HG02852 (cell line): ENCODE measurements around the gene INHA.
A peak's percentile ranks its signal among the peaks of the same experiment; 100 is the strongest.

Experiments used
- ATAC-seq: cut with Tn5 transposase; IDR thresholded peaks from one replicate; pipeline ENCODE4 v1.9.1; 2021; ENCODE audit warnings: mild to moderate bottlenecking, moderate library complexity; ENCODE audit not compliant: unreplicated experiment

Gene INHA

DNA sequence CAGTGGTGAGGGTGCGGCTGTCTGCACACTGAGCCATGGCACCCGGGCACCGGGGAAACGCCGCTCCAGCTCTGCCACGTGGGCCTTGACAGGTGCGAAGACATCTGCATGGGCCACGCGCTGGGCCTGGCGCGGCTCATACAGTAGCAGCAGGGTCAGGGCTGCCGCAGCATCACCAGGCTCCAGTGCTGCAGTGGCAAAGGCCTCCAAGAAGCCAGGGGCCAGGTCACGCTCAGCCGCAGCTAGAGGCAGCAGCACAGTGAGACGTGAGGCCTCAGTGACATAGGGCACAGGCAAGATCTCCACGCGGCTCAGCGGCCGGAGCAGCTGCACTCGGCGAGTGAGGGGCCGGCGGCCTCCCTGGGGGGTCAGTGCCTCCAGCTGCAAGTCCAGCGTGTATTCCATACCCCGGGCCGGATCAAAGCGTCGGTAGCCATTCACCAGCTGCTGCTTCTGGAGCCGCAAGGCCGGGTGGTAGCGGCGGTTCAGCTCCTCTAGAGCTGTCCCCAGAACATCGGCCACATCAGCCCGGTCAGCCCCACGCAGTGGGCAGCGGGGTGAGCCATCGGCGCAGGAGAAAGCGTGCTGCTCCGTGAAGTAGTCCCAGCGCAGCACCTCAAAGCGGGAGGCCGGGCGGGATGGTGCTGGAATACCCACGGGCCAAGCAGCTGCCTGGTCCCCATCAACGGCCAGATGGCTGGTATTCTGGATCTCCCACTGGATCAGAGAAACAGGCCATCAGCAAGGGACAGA, 32.0 kb upstream of the INHA start:
- ATAC-seq = no peak

DNA sequence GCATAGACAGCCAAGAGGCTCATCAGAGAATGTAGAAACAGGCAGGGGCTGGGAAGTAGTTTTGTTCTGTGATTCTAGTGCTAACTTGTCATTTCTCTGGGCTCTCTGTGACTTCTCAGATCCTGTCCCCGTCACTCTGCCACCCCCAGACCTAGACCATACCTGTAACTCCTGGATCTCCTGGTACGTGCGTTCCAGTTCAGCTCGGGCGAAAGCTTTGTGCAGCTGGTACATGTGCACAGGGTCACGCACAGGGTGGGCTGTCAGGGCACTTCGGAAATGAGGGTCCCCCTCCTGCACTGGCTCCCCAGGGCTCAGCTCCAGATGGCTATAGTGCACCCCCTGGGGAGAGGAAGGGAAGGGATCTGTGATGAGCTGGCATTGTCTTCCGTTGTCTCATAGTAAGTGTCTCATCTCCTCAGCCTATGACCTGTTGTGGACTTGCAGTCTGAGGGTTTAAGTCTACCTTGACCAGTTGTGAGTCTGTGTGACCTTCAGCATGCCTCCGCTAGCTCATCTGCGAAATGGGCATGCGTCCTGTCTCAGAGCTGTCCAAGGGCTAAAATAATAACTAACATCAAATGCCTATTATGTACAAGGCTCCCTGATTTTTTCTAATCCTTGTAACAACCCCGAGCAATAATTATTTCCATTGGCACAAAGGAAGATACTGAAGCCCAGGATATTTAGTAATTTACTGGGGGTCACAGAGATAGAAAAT, 31.2 kb upstream of the INHA start:
- ATAC-seq = no peak

DNA sequence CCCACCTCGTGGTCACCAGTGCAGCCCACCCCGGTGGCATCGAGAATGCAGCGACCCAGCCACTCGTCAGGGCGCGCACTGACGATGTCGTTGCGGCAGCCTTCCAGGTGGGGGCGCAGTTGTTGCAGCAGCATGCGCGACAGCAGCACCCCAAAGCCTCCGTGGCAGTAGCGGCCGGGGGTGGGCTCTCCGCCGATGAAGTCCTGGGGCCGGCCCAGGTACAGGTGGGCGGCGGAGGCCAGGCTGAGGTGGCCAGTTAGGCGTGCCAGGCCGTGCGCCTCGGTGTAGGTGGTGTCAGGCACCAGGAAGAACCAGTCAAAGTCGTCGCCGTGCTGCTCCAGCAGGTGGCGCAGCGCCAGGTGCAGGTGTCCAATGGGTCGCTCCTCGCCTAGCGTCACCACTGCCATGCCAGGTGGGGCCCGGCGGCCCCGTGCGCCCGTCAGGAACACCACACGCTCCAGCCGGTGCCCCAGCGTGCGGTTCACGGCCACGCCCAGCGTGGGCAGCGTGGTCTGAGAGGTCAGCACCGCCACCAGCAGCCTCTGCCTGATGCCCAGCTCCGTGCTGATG, 30.4 kb upstream of the INHA start:
- peak; percentile 44 for ATAC-seq

DNA sequence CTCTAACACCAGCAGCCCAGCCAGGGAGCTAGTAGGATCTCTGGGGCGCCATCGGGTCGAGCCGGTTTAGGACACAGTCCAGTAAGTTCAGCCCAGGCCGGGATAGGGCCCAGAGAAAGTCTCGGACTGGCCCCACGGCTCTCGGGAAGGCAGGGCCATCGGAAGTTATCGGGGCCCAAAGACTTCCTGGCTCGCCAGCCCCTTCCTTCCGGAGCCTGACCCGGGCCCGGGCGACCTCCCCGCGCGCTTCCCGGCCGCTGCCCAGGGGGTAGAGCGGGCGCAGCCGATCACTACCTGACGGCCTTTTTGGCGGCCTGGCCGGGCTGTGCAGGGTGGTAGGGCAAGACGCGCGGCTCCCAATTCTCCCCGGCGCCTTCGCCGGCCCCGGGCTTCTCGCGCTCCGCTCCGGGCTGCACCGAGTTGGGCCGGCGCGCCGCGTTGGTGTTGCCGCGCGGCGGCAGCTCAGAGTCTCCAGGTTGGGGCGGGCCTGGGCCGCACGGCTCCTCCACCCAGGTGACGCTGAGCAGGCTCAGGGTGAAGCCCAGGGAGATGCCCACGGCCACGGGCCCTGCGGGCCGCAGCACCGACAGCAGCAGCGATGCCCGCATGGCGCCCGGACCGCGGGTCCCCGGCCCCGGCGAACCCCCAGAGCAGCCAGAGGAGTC, 29.0 kb upstream of the INHA start:
- peak; percentile 34 for ATAC-seq

DNA sequence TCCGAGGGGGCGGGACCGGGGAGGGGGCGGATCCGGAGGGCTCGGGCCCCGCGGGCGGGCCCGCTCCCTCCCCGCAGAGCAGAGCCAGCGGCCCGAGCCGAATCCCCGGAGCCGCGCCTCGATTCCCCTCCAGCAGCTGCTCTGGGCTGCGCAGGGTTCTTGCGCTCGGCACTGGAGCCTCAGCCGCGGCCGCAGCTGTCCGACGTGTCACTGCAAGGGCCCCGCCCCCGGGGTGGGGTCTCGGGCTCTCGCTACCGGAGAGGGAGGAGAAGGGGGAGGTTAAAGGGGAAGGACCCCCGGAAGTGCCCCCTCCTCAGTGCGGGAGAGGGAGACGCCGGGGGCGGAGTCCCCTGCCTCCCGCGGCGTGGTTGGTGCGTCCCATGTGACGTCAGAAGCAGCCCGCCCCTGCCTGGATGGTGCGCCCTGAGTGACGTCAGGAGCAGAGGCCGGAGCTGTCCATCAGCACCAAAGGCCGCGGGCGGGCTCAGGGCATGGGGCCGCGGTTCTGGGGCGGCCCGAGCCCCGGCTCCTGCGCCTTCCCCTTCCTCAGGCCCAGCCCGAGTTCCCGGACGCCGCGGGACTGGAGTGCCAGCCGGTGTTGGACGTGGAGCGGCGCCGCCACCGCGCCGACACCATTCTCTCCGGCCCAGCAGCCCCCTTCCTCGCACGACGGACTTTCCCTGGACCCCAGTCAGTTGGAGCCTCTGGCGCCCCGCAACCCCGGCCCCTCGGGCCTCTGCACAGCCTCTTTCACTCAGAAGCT, 28.3 kb upstream of the INHA start, which contains the start of the genes CHPF and TMEM198:
TSS of gene CHPF (minus strand) at position 214 of the 763 bp plus-strand sequence. CDS start 271 bp downstream, outside the sequence.
TSS of gene TMEM198 (plus strand) at position 433 of the 763 bp plus-strand sequence. CDS start 700 bp downstream, outside the sequence.
- peak; percentile 71 for ATAC-seq

DNA sequence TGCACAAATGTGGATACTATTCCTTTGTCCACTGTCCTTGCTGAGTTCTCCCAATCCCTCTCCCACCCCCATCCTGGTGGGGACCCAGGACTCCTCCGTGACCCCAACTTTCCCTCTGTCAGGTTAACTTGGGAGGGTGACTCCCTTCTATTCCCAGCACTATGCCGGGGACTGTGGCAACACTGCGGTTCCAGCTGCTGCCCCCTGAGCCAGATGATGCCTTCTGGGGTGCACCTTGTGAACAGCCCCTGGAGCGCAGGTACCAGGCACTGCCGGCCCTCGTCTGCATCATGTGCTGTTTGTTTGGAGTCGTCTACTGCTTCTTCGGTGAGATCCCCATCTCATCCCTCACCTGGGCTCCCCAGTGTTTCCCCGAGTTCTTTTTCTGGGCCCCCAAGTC, 27.5 kb upstream of the INHA start:
- ATAC-seq = no peak

DNA sequence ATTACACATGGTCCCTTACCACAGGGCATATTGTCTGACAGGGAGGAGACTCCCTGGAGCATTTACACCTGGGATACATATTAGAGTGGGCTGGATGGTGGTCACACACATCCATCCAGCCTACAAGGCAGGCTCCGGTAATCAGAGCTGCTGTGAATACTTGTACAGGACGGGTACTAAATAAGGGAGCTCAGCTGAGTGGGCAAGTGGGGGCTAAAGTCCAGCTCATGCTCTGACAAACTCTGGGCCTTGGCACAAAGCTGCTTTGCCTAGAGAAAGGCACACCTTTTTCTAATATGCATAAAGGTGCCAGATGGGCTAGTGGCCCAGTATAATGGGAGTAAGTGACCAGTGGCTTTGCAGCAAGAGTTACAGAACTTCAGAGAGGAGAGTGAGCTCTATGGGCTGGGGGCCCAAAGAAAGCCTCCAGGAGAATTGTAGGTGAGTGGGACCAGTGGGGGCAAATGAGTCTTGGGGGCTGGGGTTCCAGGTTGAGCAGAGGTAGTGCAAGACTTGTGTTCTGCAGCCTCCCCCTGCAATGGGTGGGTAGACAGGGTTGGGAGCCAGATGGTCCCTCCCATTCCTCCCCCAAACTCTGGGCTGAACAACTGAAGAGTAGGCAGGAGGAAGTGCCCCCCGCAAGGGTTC, 26.7 kb upstream of the INHA start:
- ATAC-seq = no peak

DNA sequence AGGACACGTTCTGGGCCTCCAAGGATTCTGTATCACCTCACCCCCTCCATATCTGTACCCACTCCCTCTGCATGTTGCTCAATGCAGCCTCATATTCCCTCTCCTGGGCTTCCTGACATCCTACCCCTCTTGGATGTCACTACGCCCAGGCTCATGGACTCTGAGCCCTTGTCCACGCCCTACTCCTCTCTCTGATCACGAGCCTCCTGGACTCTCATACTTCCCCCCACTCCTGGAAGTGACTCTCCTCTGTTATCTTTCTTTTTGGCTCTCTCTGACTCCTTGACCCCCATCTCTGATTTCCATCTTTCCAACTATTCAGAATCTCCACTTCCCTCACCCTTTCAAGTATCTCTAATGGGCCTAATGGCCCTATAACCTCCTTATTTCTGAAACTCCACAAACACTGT, 26.2 kb upstream of the INHA start:
- no peak for ATAC-seq

DNA sequence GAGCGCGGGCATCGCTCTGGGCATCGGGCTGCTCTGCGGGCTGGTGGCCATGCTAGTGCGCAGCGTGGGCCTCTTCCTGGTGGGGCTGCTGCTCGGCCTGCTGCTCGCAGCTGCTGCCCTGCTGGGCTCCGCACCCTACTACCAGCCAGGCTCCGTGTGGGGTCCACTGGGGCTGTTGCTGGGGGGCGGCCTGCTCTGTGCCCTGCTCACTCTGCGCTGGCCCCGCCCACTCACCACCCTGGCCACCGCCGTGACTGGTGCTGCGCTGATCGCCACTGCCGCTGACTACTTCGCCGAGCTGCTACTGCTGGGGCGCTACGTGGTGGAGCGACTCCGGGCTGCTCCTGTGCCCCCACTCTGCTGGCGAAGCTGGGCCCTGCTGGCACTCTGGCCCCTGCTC, 24.5 kb upstream of the INHA start:
- ATAC-seq = no peak

DNA sequence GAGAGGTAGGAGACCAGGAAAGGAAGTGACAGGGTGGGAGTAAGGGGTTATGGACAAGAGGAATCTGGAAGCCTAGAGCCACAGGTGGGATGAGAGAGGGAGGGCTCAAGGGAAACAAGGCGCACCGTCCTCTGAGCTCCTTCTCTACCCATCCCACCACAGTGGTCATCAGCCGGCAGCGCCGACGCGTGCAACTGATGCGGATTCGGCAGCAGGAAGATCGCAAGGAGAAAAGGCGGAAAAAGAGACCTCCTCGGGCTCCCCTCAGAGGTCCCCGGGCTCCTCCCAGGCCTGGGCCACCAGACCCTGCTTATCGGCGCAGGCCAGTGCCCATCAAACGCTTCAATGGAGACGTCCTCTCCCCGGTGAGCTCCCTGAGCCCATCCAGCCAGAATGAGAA, 23.1 kb upstream of the INHA start:
- no peak for ATAC-seq

DNA sequence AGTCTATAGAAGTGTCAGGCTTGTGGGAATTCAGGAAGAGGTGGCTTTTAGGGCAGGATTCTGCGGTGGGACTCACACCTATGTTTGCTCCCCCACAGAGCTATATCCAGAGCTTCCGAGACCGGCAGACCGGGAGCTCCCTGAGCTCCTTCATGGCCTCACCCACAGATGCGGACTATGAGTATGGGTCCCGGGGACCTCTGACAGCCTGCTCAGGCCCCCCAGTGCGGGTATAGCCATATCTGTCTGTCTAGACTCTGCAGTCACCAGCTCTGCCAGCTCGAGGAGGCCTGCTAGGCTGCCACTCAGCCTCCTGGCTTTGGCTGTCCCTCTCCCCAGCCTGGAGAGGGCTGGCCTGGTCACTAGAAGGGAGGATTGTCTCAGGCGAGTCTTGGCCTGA, 22.5 kb upstream of the INHA start:
- no peak for ATAC-seq

DNA sequence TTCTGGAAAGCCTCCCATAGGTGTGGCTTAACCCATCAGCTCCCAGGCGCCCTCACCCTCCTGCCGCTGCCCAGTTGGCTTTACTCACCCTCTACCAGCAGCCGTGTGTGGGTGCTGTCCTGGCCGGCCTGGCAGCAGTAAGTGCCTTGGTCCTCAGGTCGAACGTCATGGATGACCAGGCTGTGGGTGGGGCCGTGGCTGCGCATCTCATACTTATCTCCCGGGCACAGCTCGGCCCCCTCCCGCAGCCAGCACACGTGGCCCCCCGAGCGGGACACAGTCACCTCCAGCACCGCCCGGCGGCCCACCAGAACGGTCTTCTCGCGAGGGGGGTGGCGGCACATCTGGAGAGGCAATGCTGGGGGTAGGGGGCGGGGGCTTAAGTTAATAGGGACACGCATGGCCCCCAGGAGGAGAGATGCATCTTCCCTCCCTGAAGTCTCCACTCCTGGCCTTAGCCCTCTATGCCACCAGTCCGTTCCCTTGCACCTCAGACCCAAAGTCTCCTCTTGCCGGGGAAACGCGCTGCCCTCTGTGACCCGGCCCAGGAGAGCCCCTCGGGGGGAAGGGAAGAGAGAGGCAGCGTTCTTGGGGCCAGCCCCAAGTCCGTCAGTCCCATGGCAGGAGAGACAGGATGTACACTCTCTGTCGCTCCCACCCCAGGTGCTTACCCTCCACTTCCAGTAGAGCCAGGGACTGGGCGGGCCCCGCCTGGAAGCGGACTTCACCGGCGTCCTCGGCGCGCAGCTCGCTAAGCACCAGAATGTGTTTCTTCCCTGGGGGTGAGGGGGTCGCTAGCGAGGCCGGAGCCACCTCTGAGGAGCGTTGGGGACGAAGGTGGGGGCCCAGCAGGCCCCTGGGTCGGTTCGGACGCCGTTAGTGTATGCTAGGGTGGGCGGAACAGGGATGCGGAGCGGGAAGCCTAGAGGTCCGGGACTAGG, 20.4 kb upstream of the INHA start:
- ATAC-seq = peak; percentile 3

DNA sequence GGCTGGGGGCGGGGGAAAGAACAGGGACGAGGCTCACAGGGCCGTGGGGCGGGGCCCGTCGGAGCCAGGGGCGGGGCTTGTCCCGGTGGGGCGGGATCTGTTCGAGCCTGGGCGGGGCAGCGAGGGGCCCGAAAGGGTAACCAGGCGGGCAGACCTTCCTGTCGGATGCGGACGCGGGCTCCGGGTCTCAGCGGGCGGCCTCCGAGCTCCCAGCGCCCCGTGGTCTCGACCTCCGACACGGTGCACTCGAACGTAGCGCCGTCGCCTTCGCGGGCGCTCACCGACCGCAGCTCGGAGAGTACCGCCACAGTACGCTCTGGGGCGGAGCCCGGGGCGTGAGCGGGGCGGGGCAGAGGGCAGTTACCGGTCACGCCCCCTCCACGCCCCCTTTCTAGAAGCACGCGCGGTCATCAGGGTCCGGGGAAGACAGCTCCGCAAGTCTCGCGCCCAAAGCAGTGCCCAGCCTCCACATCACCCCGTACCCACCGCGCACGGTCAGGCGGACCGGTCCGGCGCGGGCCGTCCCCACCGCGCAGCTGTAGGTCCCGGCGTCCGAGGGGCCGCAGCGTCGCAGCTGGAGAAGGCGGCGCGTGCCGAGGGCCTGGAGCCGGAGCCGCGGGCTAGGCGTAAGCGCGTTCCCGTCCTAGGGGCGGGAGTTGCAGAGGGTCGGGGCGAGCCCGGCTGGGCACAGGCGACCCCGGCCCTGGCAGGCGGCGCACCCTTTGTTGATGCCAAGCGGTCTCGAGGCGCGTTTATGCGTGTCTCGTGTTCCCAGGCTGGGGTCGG, 19.5 kb upstream of the INHA start:
- peak; percentile 94 for ATAC-seq

DNA sequence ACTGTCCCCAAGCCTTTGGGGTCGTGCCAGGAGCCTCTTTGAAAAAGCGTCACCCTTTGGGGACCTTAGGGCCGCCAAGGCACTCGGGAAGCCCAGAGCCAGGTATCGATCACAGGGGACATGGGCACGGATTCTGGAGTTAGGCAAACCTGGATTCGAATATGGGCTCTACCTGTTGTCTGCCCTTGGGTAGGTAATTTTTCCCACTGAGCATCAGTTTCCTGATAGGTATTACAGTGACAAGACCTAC, 19.0 kb upstream of the INHA start:
- ATAC-seq = no peak

DNA sequence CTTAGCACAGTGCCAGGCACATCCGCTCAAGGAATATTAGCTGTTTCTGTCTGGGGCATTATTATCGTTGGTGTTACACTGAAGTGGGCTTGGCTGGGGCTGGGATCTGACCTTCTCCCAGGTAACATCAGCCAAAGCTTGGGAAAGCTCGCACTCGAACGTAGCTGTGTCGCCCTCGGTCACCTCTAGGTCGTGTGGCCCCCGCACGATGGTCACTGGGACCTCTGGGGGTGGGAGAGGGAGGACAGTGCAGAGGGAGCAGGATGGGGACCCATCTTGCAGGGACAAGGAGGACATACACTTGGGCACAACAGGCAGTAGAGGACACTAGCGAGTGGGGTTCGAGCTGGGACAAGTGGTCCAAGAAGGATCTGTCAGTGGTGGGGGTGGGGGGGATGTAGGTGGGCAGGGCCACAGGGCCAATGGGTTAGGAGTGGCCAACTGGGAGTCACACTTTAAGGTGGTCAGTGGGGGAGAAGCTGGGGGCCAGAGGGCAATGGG, 18.6 kb upstream of the INHA start:
- ATAC-seq = no peak

DNA sequence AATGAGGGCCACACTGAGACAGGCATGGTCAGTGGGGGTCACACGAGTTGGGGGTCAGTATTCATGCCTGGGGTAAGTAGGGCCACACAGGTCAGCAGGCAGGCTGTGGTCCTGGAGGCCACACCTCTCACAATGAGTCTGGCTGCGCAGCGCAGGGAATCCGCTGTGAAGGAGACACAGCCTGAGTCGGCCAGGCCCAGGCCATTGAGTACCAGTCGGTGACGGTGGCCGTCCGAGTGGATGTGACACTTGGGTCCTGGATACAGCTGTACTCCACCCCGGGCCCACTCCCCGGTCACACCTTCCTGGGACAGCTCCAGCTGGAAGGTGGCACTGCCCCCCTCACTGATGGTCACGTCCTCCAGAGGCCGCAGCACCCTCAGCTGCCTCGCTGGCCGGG, 17.8 kb upstream of the INHA start:
- ATAC-seq = no peak

DNA sequence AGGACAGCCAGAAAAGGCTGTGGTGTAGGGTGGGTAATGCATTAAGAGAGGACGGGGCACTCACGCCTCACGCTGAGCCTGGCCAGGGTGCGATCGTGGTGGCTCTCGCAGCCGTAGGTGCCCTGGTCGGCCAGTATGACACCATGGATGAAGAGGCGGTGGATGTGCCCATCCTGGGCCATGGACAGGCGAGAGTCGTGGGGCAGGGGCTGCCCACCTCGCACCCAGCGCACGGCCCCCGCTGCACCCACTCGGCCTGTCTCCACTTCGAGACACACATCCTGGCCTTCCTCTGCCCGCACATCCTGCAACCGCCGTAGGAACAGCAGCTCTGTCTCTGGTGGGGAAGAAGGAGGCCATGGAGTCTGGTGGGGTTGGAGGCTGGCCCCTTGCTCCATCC, 16.2 kb upstream of the INHA start:
- no peak for ATAC-seq

DNA sequence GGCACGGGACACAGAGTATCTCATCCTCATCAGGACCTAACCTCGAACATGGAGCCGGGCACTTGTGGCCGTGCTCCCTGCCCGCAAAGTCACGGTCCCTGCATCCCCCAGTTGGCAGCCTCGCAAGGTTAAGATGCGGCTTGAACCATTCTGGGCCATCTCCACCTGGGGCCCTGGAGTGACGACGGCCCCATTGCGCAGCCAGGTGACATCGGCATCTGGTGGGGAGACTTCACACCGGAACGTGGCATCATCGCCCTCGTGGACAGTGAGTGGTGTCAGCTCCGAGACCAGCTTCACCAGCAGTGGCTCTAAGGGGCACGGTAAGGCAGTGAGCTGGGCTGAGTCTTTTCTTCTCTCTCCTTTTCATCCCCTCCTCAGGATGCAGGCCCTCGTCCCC, 15.7 kb upstream of the INHA start:
- no peak for ATAC-seq
